ENCODE results near the gene KNCN.

- no peak for TF ChIP-seq CTCF (IDR thresholded peaks at IDR 0.05 in 4 of 5, conservative IDR thresholded peaks at IDR 0.05 in 1 of 5)
- TF ChIP-seq POLR2A (IDR thresholded peaks at IDR 0.05): no peak
Observed at GRCh38 chr1:46575300-46575699, 23.9 kb upstream of the KNCN start.

All from gastrocnemius medialis (tissue), 4 donors.